Renal cortical epithelial cell (primary cell): ENCODE results near the gene SMPX. TPM values are rescaled to one million over a fixed set of nuclear protein-coding genes. Genes with fewer than 3 reads are reported as not detected.

Experiments
- DNase-seq: peaks from one replicate; pipeline ENCODE4 v3.0.0-alpha.2; 2011; ENCODE audit warnings: low read depth
- total RNA-seq: library from RNA; depleted of rRNA; stranded (reverse); fragments of >200 nt; gene quantifications from 2 replicates; pipeline ENCODE4 v1.2.3, GENCODE V29; 2014

Gene SMPX
- total RNA-seq, 1 donor from 2014 or later = not detected

DNA sequence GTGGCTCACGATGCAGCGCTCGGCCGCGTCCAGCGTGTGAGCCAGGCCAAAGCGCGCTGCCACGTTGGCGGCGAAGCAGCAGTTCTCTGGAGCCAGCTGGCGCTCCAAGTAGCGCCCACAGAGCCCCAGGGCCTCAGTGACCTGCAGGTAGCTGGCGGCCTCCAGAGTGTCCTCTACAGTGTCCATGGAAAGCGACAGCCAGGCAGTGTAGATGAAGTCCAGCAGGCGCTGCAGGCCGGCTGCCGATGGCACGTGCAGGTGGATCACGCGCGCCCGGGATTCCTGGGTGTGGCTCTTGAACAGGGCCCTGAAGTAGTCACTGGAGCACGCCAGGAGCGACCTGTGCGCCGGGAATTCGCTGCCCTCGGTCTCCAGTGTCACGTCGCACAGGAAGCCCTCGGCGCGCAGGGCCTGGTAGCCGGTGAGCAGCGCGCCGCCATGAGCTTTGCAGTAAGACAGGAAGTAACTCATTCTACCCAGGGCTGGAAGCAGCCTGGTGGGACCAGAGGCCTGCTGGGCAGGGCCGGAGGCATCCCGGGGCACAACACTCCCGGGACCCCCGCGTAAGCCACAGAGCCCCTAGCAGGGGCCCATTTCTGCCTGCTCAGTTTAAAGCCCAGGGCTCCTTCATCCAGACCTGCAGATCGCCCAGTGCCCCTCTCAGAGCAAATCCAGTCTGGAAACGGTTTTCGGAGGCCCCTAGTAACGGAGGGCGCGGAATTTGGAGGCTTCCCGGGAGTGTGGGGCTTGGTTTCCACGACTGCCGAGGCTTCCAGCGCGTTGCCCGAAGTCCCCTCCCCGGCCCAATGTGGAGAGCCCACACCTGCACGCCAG, 100.4 kb downstream of the SMPX start:
- no peak for DNase-seq

DNA sequence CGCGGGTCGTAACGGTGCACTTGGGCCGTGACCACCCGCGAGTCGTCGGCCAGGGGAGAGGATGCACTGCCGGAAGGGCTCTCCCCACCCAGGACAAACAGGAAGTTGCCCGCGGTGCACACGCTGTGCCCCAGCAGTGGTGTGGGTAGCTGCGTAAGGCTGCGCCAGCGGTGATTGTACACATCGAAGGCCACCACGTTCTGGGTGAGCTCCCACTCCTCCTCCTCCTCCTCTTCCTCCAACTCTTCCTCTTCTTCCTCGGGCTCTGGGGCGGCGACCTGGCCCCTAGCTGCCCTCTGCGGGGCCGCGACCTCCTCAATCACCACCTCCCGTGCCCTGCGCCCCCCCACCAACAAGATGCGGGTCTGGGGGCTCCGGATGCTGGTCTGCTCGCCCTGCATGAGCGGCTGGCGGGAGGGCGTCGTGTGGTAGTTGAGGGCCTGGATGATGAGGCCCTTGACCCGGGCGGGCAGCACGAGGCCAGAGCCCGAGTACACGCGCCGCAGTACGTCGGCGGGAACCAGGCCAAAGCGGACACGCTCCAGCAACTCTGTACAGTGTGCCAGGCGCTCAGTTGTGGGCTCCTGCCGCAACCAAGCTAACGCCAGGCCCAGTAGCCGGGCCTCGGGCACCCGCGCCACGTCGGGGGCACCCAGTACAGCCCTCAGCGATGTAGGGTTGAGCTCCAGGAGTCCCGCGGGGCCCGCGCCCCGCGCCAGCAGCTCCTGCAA, 101.2 kb downstream of the SMPX start:
- no peak for DNase-seq

Other genes with a start within 250 kb of the SMPX start
- gene KLHL34, start 99.8 kb downstream of the SMPX start, total RNA-seq = not detected in 2 replicates
- gene MBTPS2, start 81.5 kb upstream of the SMPX start, total RNA-seq = 5.0 and 17.9 TPM in 2 replicates
- gene YY2, start 97.9 kb upstream of the SMPX start, total RNA-seq = 0.69 and 5.4 TPM in 2 replicates
- gene SMS, start 182.6 kb upstream of the SMPX start, total RNA-seq = 341 and 398 TPM in 2 replicates